DND-41 (cell line): ENCODE measurements around the gene MBD2.

Source experiments
- ATAC-seq: fragments of 200-7000 bp; cut with Tn5 transposase; 3 replicates; pipeline ENCODE4 v1.9.1; 2021; ENCODE audit warnings: low read depth; ENCODE audit not compliant: insufficient read depth
- DNase-seq: peaks from one replicate; pipeline ENCODE4 v3.0.0-alpha.2; 2020
- H2AFZ ChIP-seq: 2 replicates; pipeline ENCODE4 v1.6.0; 2012; ENCODE audit warnings: low read depth, low read length
- H3K27ac ChIP-seq: 2 replicates; pipeline ENCODE4 v1.5.1; 2012; ENCODE audit warnings: low read length, inconsistent platforms
- H3K27me3 ChIP-seq: fragments of 200-600 bp; sonication (generic); 2 replicates; pipeline ENCODE4 v1.6.0; 2012; ENCODE audit warnings: low read length, mild to moderate bottlenecking, inconsistent platforms; ENCODE audit not compliant: insufficient read depth, poor library complexity
- H3K36me3 ChIP-seq: 2 replicates; pipeline ENCODE4 v1.5.1; 2012; ENCODE audit warnings: low read length, inconsistent platforms; ENCODE audit not compliant: insufficient read depth
- H3K4me1 ChIP-seq: 2 replicates; pipeline ENCODE4 v1.5.1; 2012; ENCODE audit warnings: mild to moderate bottlenecking, low read length; ENCODE audit not compliant: insufficient read depth
- H3K4me2 ChIP-seq: 2 replicates; pipeline ENCODE4 v1.6.0; 2012; ENCODE audit warnings: mild to moderate bottlenecking, moderate library complexity, low read length, inconsistent platforms; ENCODE audit not compliant: insufficient read depth
- H3K4me3 ChIP-seq, 2 experiments: fragments of 200-600 bp in 1 of 2; shearing (Covaris generic) in 1 of 2; 2 replicates each; pipeline ENCODE4 v1.5.1; 2012 to 2016; ENCODE audit warnings: inconsistent platforms in 2 of 2, low read length in 2 of 2, mild to moderate bottlenecking in 2 of 2, low read depth in 1 of 2, moderate library complexity in 1 of 2
- H3K79me2 ChIP-seq: 2 replicates; pipeline ENCODE4 v1.6.0; 2012; ENCODE audit warnings: low read length, inconsistent platforms; ENCODE audit not compliant: insufficient read depth
- H3K9ac ChIP-seq: 2 replicates; pipeline ENCODE4 v1.6.0; 2012; ENCODE audit warnings: low read depth, mild to moderate bottlenecking, inconsistent platforms, low read length, moderate library complexity
- H3K9me3 ChIP-seq: 2 replicates; pipeline ENCODE4 v1.5.1; 2012; ENCODE audit warnings: low read length, moderate library complexity, mild to moderate bottlenecking, inconsistent platforms; ENCODE audit not compliant: insufficient read depth, severe bottlenecking
- H4K20me1 ChIP-seq: 2 replicates; pipeline ENCODE4 v1.6.0; 2012; ENCODE audit warnings: low read length; ENCODE audit not compliant: insufficient read depth
- CTCF ChIP-seq: IDR thresholded peaks from 2 replicates; pipeline ENCODE4 v1.5.1; 2012; ENCODE audit warnings: borderline replicate concordance, low read length, moderate library complexity, mild to moderate bottlenecking; ENCODE audit not compliant: poor library complexity, severe bottlenecking; ENCODE audit errors: extremely low read depth
- EZH2 ChIP-seq: IDR thresholded peaks from 3 replicates; pipeline ENCODE4 v1.6.1; 2012; ENCODE audit warnings: borderline replicate concordance, low read depth, mild to moderate bottlenecking, moderate library complexity, low read length, inconsistent platforms; ENCODE audit not compliant: severe bottlenecking

MBD2 gene

GRCh38 chr18:54192415-54192814 lies 32.1 kb downstream of the MBD2 start:
- Histone ChIP-seq H3K4me3 (no peak overlapping the region), H3K4me1 (no peaks in the 10 kb centered on the region), H3K9ac (no peak overlapping the region), H3K9me3 (no peaks in the 10 kb centered on the region), H3K79me2 (peaks cover 42% of the 10 kb centered on the region), H3K4me2 (no peak overlapping the region), H3K27me3 (no peaks in the 10 kb centered on the region), H3K36me3 (peaks cover 21% of the 10 kb centered on the region), H2AFZ (no peak overlapping the region), H4K20me1 (peaks cover 11% of the 10 kb centered on the region; the same call in 1 of the 2 replicates), H3K27ac (no peak overlapping the region)
- DNase-seq (no peak), ATAC-seq (no peak)
- TF ChIP-seq EZH2: no peak
- no peak for TF ChIP-seq CTCF

GRCh38 chr18:54191352-54191751 lies 33.1 kb downstream of the MBD2 start:
- DNase-seq (no peak), ATAC-seq (no peak)
- no peaks in the 10 kb centered on the region for H3K4me1 ChIP-seq
- H3K36me3 ChIP-seq: peaks cover 23% of the 10 kb centered on the region
- no peak overlapping the region for H3K4me3 ChIP-seq
- no peak overlapping the region for H3K4me2 ChIP-seq
- H3K27ac ChIP-seq: no peak overlapping the region
- no peak overlapping the region for H2AFZ ChIP-seq
- H4K20me1 ChIP-seq: peaks cover 5% of the 10 kb centered on the region; the same call in 1 of the 2 replicates
- no peaks in the 10 kb centered on the region for H3K27me3 ChIP-seq
- H3K9me3 ChIP-seq: no peaks in the 10 kb centered on the region
- no peak overlapping the region for H3K9ac ChIP-seq
- peaks cover 32% of the 10 kb centered on the region for H3K79me2 ChIP-seq
- TF ChIP-seq EZH2 (no peak), CTCF (no peak)

GRCh38 chr18:54187372-54187771 lies 37.1 kb downstream of the MBD2 start:
- Histone ChIP-seq H3K27ac (no peak overlapping the region), H3K9me3 (no peaks in the 10 kb centered on the region), H3K4me1 (no peaks in the 10 kb centered on the region), H3K4me2 (no peak overlapping the region), H4K20me1 (peaks cover 3% of the 10 kb centered on the region; the same call in 1 of the 2 replicates), H3K36me3 (peaks cover 34% of the 10 kb centered on the region), H3K27me3 (no peaks in the 10 kb centered on the region), H3K4me3 (no peak overlapping the region), H3K79me2 (peaks cover 13% of the 10 kb centered on the region), H3K9ac (no peak overlapping the region), H2AFZ (no peak overlapping the region)
- no peak for TF ChIP-seq EZH2
- TF ChIP-seq CTCF: no peak
- DNase-seq (no peak), ATAC-seq (no peak)

- DNase-seq: no peak
- peaks cover 38% of the 10 kb centered on the region for H3K36me3 ChIP-seq
- no peak for TF ChIP-seq EZH2
- TF ChIP-seq CTCF: no peak
- H3K4me2 ChIP-seq: no peak overlapping the region
- H3K27me3 ChIP-seq: no peaks in the 10 kb centered on the region
- H3K9me3 ChIP-seq: no peaks in the 10 kb centered on the region
- H2AFZ ChIP-seq: no peak overlapping the region
- no peaks in the 10 kb centered on the region; the same call in 1 of the 2 replicates for H4K20me1 ChIP-seq
- no peaks in the 10 kb centered on the region for H3K4me1 ChIP-seq
- peaks cover 3% of the 10 kb centered on the region; the same call in 1 of the 2 replicates for H3K79me2 ChIP-seq
- no peak overlapping the region for H3K4me3 ChIP-seq
- no peak for ATAC-seq
- no peak overlapping the region for H3K27ac ChIP-seq
- H3K9ac ChIP-seq: no peak overlapping the region
Observed at GRCh38 chr18:54184836-54185235, 39.6 kb downstream of the MBD2 start.
